GM21423 (cell line): ENCODE measurements around the gene FGFR4.
"Not testable (repeated sequence)": the region's sequence is repeated elsewhere in the genome, so short reads cannot be mapped to it uniquely, and the experiment has no call there.

Experiments used
- ATAC-seq: cut with Tn5 transposase; IDR thresholded peaks from one replicate; pipeline ENCODE4 v1.9.1; 2021; ENCODE audit warnings: mild to moderate bottlenecking, moderate library complexity; ENCODE audit not compliant: unreplicated experiment

FGFR4 gene

GRCh38 chr5:177086654-177087397 is at the start of gene FGFR4:
TSS of gene FGFR4 (plus strand) at chr5:177086915. CDS start at chr5:177089603, 2,688 bp downstream.
- peak; percentile 69 for ATAC-seq

DNA sequence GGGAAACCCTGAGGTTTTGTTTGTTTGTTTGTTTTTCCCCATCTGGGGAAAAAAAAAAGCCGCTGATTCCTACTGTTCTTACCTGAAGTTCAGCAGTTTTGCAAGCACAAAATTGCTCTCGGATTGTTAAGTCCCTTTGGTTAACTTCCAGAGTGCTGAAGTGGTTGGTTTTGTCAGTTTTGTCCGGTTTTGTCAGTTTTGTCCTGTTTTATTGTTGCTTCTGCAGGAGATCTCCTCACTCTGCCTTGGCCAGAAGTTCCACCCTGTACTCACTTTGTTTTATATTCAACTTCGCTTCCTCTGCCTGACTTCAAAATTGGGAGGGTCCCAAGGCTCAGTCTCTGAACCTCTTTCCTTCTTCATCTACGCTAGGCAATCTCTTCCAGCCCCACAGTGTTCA is 49.8 kb upstream of the FGFR4 start:
- no peak for ATAC-seq

DNA sequence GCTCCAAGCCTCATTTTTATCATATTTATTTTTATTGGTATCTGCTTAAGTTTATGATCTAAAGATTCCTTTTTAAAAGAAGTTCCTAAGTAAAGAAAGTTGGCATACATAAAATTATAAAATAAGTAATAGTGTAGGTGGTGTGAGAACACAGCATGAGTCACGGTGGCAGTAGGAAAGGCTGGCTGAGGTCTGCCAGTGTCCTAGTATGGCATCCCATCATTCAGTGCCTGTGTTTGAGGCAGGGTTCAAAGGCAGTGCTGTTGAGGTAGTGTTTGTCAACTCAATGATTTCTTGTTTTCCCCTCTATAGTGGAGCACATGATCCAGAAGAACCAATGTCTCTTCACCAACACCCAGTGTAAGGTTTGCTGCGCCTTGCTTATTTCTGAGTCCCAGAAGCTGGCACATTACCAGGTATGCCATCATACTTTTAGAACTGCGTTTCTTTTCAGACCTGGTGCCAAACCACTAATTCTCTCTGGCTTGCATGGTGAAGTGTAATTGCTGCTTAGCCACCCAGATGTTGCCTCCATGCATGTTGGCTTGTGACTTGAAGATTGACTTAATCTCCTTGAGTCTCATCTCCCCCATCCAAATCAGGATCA is 45.8 kb upstream of the FGFR4 start:
- no peak for ATAC-seq

GRCh38 chr5:177041936-177042335 is 44.8 kb upstream of the FGFR4 start:
- ATAC-seq, result no peak

GRCh38 chr5:177043114-177043513 is 43.6 kb upstream of the FGFR4 start:
- ATAC-seq, result no peak

GRCh38 chr5:177043958-177044357 is 42.8 kb upstream of the FGFR4 start:
- no peak for ATAC-seq

- ATAC-seq, result no peak
Measured at GRCh38 chr5:177044641-177045040, 42.1 kb upstream of the FGFR4 start.

- ATAC-seq, result no peak
Measured at GRCh38 chr5:177045631-177046030, 41.1 kb upstream of the FGFR4 start.

DNA sequence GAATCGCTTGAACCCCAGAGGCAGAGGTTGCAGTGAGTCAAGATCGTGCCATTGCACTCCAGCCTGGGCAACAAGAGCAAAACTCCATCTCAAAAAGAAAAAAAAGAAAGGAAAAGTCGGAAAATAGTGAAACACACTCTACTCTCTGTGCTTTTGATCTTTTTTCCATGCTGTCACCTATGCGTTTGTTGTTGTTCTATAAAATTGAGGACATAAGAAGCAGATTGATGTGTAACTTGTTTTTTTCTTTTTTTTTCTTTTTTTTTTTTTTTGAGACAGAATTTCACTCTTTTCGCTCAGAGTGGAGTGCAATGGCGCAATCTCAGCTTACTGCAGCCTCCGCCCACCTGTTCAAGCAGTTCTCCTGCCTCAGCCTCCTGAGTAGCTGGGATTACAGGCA is 38.2 kb upstream of the FGFR4 start:
- not testable (repeated sequence) for ATAC-seq

GRCh38 chr5:177049285-177049684 is 37.4 kb upstream of the FGFR4 start:
- ATAC-seq, result no peak

DNA sequence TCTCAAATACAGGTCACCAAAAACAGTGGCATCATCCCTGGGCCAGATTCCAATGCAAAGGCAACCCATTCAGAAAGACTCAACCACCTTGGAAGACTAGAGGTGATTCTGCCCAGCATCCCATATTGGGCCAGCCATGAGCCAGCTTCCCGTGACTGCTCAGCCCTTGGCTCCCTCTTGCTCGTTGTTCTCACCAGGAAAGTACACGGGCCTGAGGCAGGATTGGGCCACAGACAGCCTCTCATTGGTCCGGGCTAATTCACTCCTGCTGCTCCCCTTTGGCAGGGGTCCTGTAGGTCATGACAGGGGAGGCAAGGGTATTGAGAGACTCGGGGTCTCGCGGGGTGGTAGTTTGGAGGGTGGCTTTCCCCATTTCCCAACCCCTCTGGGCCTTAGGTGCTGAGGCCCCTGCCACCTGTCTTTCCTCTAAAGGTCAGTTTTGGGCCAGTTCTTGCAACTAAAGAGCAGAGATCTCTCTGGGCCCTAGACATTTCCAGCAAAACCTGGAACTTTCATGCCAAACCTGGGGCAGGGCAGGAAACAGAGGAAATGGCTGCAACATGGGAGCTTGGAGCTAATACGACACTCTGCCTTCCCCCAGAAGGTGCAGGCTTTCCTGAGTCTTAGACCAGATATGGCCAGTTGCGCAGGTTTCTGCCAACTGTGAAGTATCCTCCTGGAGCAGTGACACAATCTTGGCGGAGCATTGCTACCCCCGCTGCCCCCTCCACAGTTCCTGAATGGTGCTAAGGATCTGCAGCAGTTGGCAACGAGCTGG is 22.0 kb upstream of the FGFR4 start:
- ATAC-seq, result no peak

DNA sequence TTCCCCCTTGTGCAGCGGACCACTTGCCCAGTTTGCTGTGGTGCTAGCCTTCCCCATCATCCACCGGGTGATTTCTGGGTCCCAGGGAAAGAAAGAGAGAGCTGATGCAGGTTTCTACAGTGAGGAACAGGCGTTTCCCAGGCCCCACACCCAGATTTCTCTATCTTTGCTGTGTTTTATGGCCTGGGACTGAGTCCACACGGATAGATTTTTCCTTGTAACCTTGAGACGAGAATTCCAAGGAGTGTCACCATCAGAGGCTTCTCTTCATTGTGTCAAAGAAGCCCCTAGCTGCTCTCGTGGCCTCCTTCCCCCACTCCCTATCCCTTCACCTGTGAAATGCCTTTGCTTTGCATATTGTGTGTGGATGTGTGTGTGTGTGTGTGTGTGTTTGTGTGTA is 21.2 kb upstream of the FGFR4 start:
- ATAC-seq, result no peak

- ATAC-seq, result no peak
Measured at GRCh38 chr5:177066224-177066623, 20.5 kb upstream of the FGFR4 start.

DNA sequence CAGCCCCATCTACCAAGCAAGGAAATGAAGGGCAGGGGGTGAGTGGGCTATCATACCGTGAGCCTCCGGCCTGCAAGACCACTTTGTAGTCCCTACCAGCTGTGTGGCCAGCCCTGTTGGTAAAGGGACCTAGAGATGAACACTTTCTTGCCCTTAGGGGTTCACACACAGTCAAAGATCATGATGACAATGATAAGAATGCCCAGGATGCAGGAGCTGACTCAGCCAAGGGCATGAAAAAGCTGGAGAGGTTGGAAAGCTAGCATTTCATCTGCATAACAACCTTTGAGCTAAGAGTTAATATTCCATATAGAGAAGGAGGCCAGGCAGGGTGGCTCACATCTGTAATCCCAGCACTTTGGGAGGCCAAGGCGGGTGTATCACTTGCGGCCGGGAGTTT is 19.2 kb upstream of the FGFR4 start:
- no peak for ATAC-seq

- no peak for ATAC-seq
Measured at GRCh38 chr5:177070536-177071191, 16.1 kb upstream of the FGFR4 start.

DNA sequence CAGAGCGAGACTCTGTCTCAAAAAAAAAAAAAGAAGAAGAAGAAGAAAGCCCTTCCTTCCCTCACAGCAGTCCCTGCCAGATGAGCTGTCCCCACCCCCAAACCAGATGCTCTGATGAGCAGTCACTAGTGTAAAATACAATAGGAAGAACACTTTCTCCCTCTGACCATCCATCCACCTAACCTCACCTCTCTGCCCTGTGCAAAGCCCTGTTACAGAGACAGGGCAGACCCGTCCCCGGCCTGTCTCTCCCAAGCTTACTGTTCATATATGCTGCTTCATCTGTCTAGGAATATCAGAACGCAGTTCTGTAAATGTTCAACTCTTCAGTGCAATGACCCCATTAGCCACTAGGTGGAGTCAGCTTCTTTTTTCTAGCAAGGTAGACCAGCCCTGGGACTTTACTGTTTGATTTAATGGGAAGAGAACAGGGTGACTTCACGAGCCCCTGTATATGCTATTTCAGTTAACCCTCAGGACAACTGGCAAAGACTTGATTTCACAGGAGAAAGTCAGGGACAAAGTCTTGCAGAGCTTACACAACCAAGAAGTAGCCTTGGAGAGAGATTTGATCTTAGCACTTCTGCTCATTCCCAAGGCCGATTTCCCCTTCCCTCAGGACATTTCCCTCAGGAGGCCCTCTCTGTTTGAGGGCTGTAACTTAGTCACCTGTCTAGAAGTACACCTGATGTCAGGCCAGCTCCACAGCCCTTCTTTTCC is 14.9 kb upstream of the FGFR4 start:
- ATAC-seq, result peak; percentile 64

- no peak for ATAC-seq
Measured at GRCh38 chr5:177077335-177077734, 9.4 kb upstream of the FGFR4 start.

DNA sequence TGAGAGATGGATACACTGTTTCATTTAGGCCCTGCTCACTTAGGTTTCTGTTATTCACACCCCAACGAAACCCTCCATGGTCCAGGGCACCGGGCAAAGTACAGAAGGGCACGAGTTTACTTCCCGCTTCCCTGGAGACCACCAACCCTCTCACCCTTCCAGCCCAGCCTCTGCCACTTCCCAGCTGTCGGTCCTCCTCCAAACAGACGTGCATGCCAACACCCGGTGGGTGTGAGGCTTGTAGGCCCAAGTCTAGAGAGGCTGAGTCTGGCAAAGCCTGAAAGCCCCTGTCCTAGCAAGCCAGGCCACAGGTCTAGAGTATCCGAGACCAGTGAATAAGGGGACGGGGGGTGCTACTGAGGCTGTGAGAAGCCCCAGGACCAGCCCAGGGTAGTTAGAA is 7.1 kb upstream of the FGFR4 start:
- no peak for ATAC-seq

DNA sequence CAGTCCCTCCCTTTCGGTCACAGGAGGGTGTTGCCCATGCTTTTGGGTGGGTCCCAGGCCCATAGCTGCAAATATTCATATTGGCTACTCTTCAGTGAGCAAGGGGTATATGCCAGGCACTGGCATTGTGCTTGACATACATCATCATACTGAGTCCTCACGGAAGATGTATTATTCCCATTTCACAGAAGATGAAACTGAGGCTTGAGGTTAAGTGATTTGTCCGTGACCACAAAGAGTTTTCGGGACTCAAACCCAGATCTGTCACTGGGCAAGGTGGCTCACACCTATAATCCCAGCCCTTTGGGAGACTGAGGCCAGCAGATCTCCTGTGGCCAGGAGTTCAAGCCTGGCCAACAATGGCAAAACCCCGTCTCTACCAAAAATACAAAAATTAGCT is 6.5 kb upstream of the FGFR4 start:
- no peak for ATAC-seq

- ATAC-seq, result no peak
Measured at GRCh38 chr5:177081859-177082258, 4.9 kb upstream of the FGFR4 start.

DNA sequence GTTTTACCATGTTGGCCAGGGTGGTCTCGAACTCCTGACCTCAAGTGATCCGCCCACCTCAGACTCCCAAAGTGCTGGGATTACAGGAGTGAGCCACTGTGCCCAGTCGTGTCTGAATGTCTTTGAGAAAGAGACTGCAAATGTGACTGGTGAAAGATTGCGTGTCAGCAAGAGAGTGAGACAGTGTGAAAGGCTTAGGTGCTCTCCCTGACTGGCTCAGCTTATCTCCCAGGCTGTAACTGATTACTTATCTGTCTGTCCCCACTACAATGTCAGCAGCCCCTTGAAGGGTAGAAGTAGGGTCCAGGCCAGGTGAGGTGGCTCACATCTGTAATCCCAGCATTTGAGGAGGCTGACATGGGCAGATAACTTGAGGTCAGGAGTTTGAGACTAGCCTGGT is 3.4 kb upstream of the FGFR4 start:
- no peak for ATAC-seq
